ENCODE results near the gene PAPSS2.

Gene PAPSS2

DNA sequence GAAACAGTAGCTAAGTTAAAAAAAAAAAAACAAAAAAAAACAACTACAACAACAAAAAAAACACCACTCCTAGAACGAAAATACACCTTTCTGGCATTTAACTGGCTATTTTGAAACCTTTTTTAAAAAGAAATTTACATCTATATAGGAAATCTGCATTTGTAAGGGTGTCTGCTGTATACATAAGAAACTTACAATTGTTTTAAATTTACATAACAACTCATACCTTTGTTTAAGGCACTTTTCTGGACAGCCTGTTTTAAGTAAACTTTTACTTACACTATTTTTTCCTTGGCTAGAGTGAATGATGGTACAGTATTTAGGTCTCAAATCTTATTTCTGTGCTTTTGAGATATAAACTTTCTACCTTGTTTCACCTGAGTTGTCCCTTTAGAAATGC lies 34.0 kb upstream of the PAPSS2 start:
- Histone ChIP-seq H3K27me3 (replicated peaks; ENCODE audit: control insufficient read depth, insufficient read depth, low read length) (no peaks in the 10 kb centered on the region), H3K4me3 (ENCODE audit: low read length) (no peak overlapping the region), H3K36me3 (ENCODE audit: control insufficient read depth, insufficient read depth, low read length, severe bottlenecking) (no peaks in the 10 kb centered on the region), H3K9me3 (ENCODE audit: control insufficient read depth, low read length) (no peaks in the 10 kb centered on the region), H3K9ac (ENCODE audit: low read length) (no peak overlapping the region), H3K4me1 (ENCODE audit: control insufficient read depth, insufficient read depth, low read length) (no peaks in the 10 kb centered on the region)
- DNase-seq (ENCODE audit: low read depth), result no peak

GRCh38 chr10:87626422-87626892 lies 33.2 kb upstream of the PAPSS2 start:
- H3K9ac ChIP-seq (ENCODE audit: low read length), result no peak overlapping the region
- DNase-seq (ENCODE audit: low read depth), result no peak
- no peaks in the 10 kb centered on the region for H3K9me3 ChIP-seq (ENCODE audit: control insufficient read depth, low read length)
- H3K4me1 ChIP-seq (ENCODE audit: control insufficient read depth, insufficient read depth, low read length), result no peaks in the 10 kb centered on the region
- no peaks in the 10 kb centered on the region for H3K36me3 ChIP-seq (ENCODE audit: control insufficient read depth, insufficient read depth, low read length, severe bottlenecking)
- H3K27me3 ChIP-seq (replicated peaks; ENCODE audit: control insufficient read depth, insufficient read depth, low read length), result no peaks in the 10 kb centered on the region
- no peak overlapping the region for H3K4me3 ChIP-seq (ENCODE audit: low read length)

- Histone ChIP-seq H3K36me3 (ENCODE audit: control insufficient read depth, insufficient read depth, low read length, severe bottlenecking) (no peaks in the 10 kb centered on the region), H3K4me1 (ENCODE audit: control insufficient read depth, insufficient read depth, low read length) (no peaks in the 10 kb centered on the region), H3K4me3 (ENCODE audit: low read length) (no peak overlapping the region), H3K27me3 (replicated peaks; ENCODE audit: control insufficient read depth, insufficient read depth, low read length) (no peaks in the 10 kb centered on the region), H3K9ac (ENCODE audit: low read length) (no peak overlapping the region), H3K9me3 (ENCODE audit: control insufficient read depth, low read length) (peaks cover 2% of the 10 kb centered on the region)
- DNase-seq (ENCODE audit: low read depth), result no peak
These were observed 29.5 kb upstream of the PAPSS2 start for GRCh38 chr10:87630171-87630570.

DNA sequence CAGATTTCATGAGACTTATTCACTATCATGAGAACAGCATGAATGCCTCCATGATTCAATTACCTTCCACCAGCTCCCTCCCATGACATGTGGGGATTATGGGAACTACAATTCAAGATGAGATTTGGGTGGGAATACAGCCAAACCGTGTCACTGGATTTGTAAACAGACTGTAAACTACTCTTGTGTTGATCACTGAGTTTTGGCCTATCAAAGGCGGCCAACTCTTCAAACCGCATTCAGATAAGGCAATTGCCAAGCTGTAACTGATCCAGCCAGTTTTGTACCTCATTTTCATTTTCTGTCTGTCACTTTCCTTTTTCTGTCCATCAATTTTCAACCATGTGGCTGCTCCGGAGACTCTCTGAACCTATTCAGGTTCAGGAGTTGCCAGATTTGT lies 27.2 kb upstream of the PAPSS2 start:
- Histone ChIP-seq H3K27me3 (replicated peaks; ENCODE audit: control insufficient read depth, insufficient read depth, low read length) (no peaks in the 10 kb centered on the region), H3K36me3 (ENCODE audit: control insufficient read depth, insufficient read depth, low read length, severe bottlenecking) (no peaks in the 10 kb centered on the region), H3K4me3 (ENCODE audit: low read length) (no peak overlapping the region), H3K4me1 (ENCODE audit: control insufficient read depth, insufficient read depth, low read length) (no peaks in the 10 kb centered on the region), H3K9me3 (ENCODE audit: control insufficient read depth, low read length) (peaks cover 2% of the 10 kb centered on the region), H3K9ac (ENCODE audit: low read length) (no peak overlapping the region)
- no peak for DNase-seq (ENCODE audit: low read depth)

- peaks cover 2% of the 10 kb centered on the region for H3K9me3 ChIP-seq (ENCODE audit: control insufficient read depth, low read length)
- no peak for DNase-seq (ENCODE audit: low read depth)
- H3K9ac ChIP-seq (ENCODE audit: low read length), result no peak overlapping the region
- H3K27me3 ChIP-seq (replicated peaks; ENCODE audit: control insufficient read depth, insufficient read depth, low read length), result no peaks in the 10 kb centered on the region
- no peaks in the 10 kb centered on the region for H3K36me3 ChIP-seq (ENCODE audit: control insufficient read depth, insufficient read depth, low read length, severe bottlenecking)
- H3K4me3 ChIP-seq (ENCODE audit: low read length), result no peak overlapping the region
- H3K4me1 ChIP-seq (ENCODE audit: control insufficient read depth, insufficient read depth, low read length), result no peaks in the 10 kb centered on the region
These were observed 25.4 kb upstream of the PAPSS2 start for GRCh38 chr10:87634311-87634710.

DNA sequence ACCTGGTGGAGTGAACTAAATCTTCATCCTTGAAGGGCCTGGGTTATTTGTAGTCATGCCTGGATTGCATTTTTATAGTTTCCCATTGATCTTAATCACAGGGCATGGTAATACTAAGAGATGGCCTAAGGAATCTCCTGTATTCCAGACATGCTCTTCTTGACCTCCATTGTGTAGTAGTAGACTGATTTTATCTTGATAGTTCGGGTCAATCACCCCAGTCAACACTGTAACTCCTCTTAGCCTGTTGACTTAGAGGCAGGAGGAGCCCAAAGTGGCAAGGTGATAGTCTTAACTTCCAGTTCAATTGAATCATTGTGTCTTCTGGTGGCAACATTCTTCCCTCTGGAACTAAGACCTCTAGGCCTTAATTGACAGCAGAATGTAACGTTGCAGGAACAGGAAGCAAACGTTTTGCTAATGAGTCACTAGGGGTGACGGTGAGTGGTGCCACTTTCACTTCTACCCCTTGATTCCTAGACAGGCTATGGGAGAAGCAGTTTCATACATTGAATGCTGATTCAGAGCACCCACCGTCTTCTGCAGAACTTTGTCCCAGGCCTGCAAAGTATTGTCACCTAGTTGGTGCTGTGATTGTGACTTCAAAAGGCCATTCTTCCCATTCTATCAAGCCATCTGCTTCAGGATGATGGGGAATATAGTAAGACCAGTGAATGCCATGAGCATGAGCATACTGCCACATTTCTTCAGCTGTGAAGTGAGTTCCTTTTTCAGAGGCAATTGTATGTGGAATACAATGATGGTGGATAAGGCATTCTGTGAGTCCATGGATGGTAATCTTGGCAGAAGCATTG lies 24.0 kb upstream of the PAPSS2 start:
- H3K36me3 ChIP-seq (ENCODE audit: control insufficient read depth, insufficient read depth, low read length, severe bottlenecking), result no peaks in the 10 kb centered on the region
- no peak overlapping the region for H3K9ac ChIP-seq (ENCODE audit: low read length)
- peaks cover 2% of the 10 kb centered on the region for H3K9me3 ChIP-seq (ENCODE audit: control insufficient read depth, low read length)
- no peaks in the 10 kb centered on the region for H3K4me1 ChIP-seq (ENCODE audit: control insufficient read depth, insufficient read depth, low read length)
- H3K4me3 ChIP-seq (ENCODE audit: low read length), result no peak overlapping the region
- peak; percentile 53 for DNase-seq (ENCODE audit: low read depth)
- no peaks in the 10 kb centered on the region for H3K27me3 ChIP-seq (replicated peaks; ENCODE audit: control insufficient read depth, insufficient read depth, low read length)

GRCh38 chr10:87636313-87636915 lies 23.3 kb upstream of the PAPSS2 start:
- H3K27me3 ChIP-seq (replicated peaks; ENCODE audit: control insufficient read depth, insufficient read depth, low read length), result no peaks in the 10 kb centered on the region
- H3K9ac ChIP-seq (ENCODE audit: low read length), result no peak overlapping the region
- H3K4me1 ChIP-seq (ENCODE audit: control insufficient read depth, insufficient read depth, low read length), result no peaks in the 10 kb centered on the region
- H3K4me3 ChIP-seq (ENCODE audit: low read length), result no peak overlapping the region
- H3K36me3 ChIP-seq (ENCODE audit: control insufficient read depth, insufficient read depth, low read length, severe bottlenecking), result no peaks in the 10 kb centered on the region
- peaks cover 2% of the 10 kb centered on the region for H3K9me3 ChIP-seq (ENCODE audit: control insufficient read depth, low read length)
- DNase-seq (ENCODE audit: low read depth), result no peak

DNA sequence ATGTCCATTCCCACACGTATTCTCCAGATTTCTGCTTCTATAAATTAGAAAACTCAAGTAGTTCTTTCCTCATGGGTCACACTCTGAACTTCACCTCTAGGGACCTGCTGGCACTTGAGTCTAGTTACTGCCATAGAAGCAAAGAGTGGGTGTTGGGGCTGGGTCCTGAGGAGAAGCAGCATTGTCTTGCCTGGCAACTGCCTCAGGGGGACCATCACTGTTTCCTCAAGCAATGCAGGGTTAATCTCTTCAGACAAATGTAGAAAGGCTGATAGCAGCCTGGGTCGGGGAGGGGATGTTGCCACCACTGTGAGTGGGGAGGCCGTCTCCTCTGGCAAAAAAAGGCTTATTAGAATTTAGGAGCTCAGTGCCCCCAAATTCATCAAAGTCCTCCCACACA lies 20.2 kb upstream of the PAPSS2 start:
- H3K4me3 ChIP-seq (ENCODE audit: low read length), result no peak overlapping the region
- H3K27me3 ChIP-seq (replicated peaks; ENCODE audit: control insufficient read depth, insufficient read depth, low read length), result no peaks in the 10 kb centered on the region
- DNase-seq (ENCODE audit: low read depth), result no peak
- no peak overlapping the region for H3K9ac ChIP-seq (ENCODE audit: low read length)
- H3K36me3 ChIP-seq (ENCODE audit: control insufficient read depth, insufficient read depth, low read length, severe bottlenecking), result no peaks in the 10 kb centered on the region
- H3K4me1 ChIP-seq (ENCODE audit: control insufficient read depth, insufficient read depth, low read length), result no peaks in the 10 kb centered on the region
- no peaks in the 10 kb centered on the region for H3K9me3 ChIP-seq (ENCODE audit: control insufficient read depth, low read length)

DNA sequence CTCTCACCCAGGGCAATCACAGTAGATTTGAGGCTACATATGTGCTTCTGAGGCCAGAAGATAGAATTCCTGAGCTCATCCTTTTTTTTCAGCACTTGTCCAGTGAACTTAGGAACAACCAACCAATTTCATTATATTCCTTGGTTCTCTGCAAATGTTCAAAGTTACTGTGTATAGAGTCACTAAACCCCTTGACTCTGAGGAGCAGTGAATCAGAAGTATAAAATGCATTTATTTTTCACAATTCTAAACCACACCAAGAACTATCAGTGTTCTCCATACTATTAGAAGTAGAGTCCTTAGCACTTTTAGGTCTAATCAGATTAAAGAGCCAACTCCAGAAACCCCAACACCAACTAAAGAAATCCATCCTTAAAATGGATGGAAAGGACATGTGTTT lies 19.6 kb upstream of the PAPSS2 start:
- no peak overlapping the region for H3K9ac ChIP-seq (ENCODE audit: low read length)
- no peaks in the 10 kb centered on the region for H3K9me3 ChIP-seq (ENCODE audit: control insufficient read depth, low read length)
- no peaks in the 10 kb centered on the region for H3K27me3 ChIP-seq (replicated peaks; ENCODE audit: control insufficient read depth, insufficient read depth, low read length)
- no peaks in the 10 kb centered on the region for H3K36me3 ChIP-seq (ENCODE audit: control insufficient read depth, insufficient read depth, low read length, severe bottlenecking)
- H3K4me3 ChIP-seq (ENCODE audit: low read length), result no peak overlapping the region
- H3K4me1 ChIP-seq (ENCODE audit: control insufficient read depth, insufficient read depth, low read length), result no peaks in the 10 kb centered on the region
- peak; percentile 30 for DNase-seq (ENCODE audit: low read depth)

GRCh38 chr10:87642486-87642885 lies 17.2 kb upstream of the PAPSS2 start:
- H3K27me3 ChIP-seq (replicated peaks; ENCODE audit: control insufficient read depth, insufficient read depth, low read length), result no peaks in the 10 kb centered on the region
- no peaks in the 10 kb centered on the region for H3K36me3 ChIP-seq (ENCODE audit: control insufficient read depth, insufficient read depth, low read length, severe bottlenecking)
- no peak overlapping the region for H3K9ac ChIP-seq (ENCODE audit: low read length)
- no peak overlapping the region for H3K4me3 ChIP-seq (ENCODE audit: low read length)
- DNase-seq (ENCODE audit: low read depth), result no peak
- no peaks in the 10 kb centered on the region for H3K9me3 ChIP-seq (ENCODE audit: control insufficient read depth, low read length)
- no peaks in the 10 kb centered on the region for H3K4me1 ChIP-seq (ENCODE audit: control insufficient read depth, insufficient read depth, low read length)

DNA sequence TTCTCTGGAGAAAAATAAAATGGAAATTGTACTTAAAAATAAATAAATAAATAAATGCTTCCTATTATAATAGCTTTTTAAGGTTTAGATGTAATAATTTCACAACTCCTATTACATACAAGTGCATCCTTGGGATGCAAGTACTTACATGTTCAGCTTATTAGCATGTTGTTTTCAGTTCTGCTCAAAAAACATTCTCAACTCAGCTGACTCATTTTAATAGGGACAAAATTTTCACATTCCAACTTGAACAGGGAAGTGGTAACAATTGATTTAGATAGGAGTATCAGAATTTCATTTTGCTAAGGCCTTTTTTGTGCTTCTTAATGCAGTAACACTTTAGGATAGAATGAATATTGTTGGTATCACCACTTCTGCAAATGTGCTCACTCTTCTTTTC lies 16.7 kb upstream of the PAPSS2 start:
- peak; percentile 1 for DNase-seq (ENCODE audit: low read depth)
- Histone ChIP-seq H3K4me3 (ENCODE audit: low read length) (no peak overlapping the region), H3K36me3 (ENCODE audit: control insufficient read depth, insufficient read depth, low read length, severe bottlenecking) (no peaks in the 10 kb centered on the region), H3K9ac (ENCODE audit: low read length) (no peak overlapping the region), H3K4me1 (ENCODE audit: control insufficient read depth, insufficient read depth, low read length) (no peaks in the 10 kb centered on the region), H3K9me3 (ENCODE audit: control insufficient read depth, low read length) (no peaks in the 10 kb centered on the region), H3K27me3 (replicated peaks; ENCODE audit: control insufficient read depth, insufficient read depth, low read length) (no peaks in the 10 kb centered on the region)

Measured in adipocyte (in vitro differentiated cells).